Natural killer cell treated with Interleukin-12 subunit alpha and Interleukin-12 subunit beta and Interleukin-15 and Interleukin-18, amount 100 ng/mL, for 72 hours (primary cell): Measurements from ENCODE around the gene FOSL1. TPM values are rescaled to one million over a fixed set of nuclear protein-coding genes. Genes with fewer than 3 reads are reported as not detected.
A peak's percentile ranks its signal among the peaks of the same experiment; 100 is the strongest.

Experiments used
- ATAC-seq, 2 donors: fragments of 150-1000 bp; cut with Tn5 transposase in 1 of 2; sonication (Bioruptor Pico), chemical (Tn5 transposase) in 1 of 2; 2 replicates each; pipeline ENCODE4 v1.10.0; 2021
- DNase-seq: peaks from one replicate; pipeline ENCODE4 v3.0.0; 2022; ENCODE audit warnings: low spot score
- H3K27ac Mint-ChIP-seq, 2 donors: 1 replicate in 1 of 2; 2 replicates in 1 of 2; pipeline ENCODE4 v1.8.0; 2022; ENCODE audit warnings: mixed read lengths in 2 of 2, mild to moderate bottlenecking in 1 of 2, moderate library complexity in 1 of 2
- H3K27me3 Mint-ChIP-seq, 2 donors: 1 replicate in 1 of 2; 2 replicates in 1 of 2; pipeline ENCODE4 v1.8.0; 2022; ENCODE audit warnings: mixed read lengths in 2 of 2
- H3K36me3 Mint-ChIP-seq: one replicate; pipeline ENCODE4 v1.8.0; 2022; ENCODE audit warnings: mixed read lengths
- H3K4me1 Mint-ChIP-seq, 2 donors: 1 replicate in 1 of 2; 2 replicates in 1 of 2; pipeline ENCODE4 v1.8.0; 2022; ENCODE audit warnings: low read depth in 2 of 2, mixed read lengths in 2 of 2, mild to moderate bottlenecking in 1 of 2
- H3K4me3 Mint-ChIP-seq: one replicate; pipeline ENCODE4 v1.8.0; 2022; ENCODE audit warnings: mixed read lengths
- H3K9me3 Mint-ChIP-seq: 2 replicates; pipeline ENCODE4 v1.8.0; 2022; ENCODE audit warnings: mixed read lengths
- total RNA-seq, 2 donors: library from RNA; stranded (reverse); gene quantifications; one replicate each; pipeline ENCODE4 v1.2.3, GENCODE V29; 2022

Gene FOSL1
- total RNA-seq, 2 donors from 2014 or later, result 7.9 to 18.1 TPM

DNA sequence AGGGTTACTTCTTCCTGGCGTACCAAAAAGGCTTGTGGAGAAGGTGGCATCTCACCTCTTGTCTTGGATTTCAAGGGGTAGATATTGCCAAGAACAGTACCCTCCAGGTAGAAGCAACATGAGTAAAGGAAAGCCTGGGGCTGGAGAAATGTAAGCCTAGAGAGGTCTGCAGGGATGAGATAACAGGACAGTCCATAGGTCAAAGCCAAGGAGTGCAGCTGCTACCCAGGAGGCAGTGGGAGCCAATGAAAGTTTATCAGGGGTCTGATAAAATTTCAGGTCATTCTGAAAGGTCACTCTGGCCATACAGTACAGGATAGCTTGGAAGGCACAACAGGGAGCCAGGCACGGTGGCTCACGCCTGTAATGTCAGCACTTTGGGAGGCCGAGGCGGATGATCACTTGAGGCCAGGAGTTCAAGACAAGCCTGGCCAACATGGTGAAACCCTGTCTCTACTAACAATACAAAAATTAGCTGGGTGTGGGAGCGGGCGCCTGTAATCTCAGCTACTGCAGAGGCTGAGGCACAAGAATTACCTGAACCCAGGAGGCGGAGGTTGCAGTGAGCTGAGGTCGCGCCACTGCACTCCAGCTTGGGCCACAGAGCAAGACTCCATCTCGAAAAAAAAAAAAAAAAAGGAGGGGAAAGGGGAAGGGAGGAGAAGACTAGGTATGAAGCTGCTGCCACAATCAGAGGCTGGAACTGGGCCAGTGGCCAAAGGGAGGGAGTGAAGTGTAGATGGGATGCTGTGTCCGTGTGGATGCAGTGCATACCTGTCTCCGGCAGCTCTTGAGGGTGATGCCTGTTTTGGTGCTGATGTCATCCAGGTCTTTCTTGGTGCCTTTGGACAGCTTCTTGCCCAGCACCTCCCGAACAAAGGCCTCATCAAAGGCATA, 13.1 kb downstream of the FOSL1 start:
- DNase-seq (no peak), ATAC-seq (no peak)
- peak overlapping the region; percentile 95 to 98 for H3K27ac Mint-ChIP-seq
- peaks cover 55% of the 10 kb centered on the region in 2 donors for H3K4me1 Mint-ChIP-seq
- peaks cover 8% of the 10 kb centered on the region for H3K36me3 Mint-ChIP-seq
- H3K9me3 Mint-ChIP-seq, result no peaks in the 10 kb centered on the region
- H3K4me3 Mint-ChIP-seq, result peak overlapping the region; percentile 97
- no peaks in the 10 kb centered on the region for H3K27me3 Mint-ChIP-seq

DNA sequence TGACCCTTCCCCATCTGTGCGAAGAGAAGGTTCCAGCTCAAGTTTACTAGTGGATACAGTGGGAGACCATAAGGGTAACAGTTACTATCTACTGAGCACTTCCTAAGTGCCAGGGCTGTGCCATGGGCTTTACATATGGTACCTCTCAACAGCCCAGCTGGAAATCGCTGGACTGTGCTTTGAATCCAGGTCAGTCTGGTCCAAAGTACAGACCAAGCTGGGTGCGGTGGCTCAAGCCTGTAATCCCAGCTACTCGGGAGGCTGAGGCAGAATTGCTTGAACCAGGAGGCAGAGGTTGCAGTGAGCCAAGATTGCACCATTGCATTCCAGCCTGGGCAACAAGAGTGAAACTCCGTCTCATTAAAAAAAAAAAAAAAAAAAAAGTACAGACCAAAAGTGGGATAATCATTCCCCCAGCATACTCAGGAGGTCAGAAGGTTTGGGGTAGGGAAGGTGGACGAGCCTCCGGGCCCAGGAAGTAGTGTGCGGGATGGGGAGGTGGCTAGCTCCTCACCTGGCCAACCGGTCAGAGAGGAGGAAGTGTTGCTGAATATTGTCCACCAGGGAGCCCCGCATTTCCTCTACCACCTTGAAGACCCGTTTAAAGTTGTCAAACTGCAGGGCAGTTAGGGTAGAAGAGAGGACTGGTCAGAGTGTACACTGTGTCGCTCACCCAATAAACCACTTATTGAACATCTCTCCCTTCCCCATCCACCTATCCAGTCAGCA, 14.2 kb downstream of the FOSL1 start:
- Mint-ChIP-seq H3K27ac (peak overlapping the region; percentile 72 to 95), H3K4me1 (peaks cover 57 to 64% of the 10 kb centered on the region in 2 donors), H3K36me3 (peaks cover 7% of the 10 kb centered on the region), H3K9me3 (no peaks in the 10 kb centered on the region), H3K4me3 (peak overlapping the region; percentile 97), H3K27me3 (no peaks in the 10 kb centered on the region)
- ATAC-seq (no peak), DNase-seq (no peak)

DNA sequence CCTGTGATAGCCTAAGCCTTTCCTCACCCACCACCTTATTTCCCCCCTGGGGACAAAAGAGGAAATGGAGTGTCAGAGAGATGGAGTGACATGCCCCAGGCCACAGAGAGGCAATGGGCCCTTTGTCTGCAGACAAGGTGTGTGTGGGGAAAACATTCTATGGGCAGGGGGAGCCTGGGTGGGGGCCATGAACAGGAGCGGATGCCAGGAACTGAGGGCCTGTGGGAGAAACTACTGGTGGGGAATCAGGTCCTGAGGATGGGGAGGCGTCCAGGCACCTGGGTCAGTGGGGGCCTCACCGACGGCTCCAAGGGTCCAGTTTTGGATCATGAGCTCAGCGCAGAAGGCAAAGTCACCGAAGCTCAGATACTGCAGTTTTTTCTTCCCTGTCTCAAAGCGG, 15.0 kb downstream of the FOSL1 start:
- Mint-ChIP-seq H3K36me3 (peaks cover 7% of the 10 kb centered on the region), H3K27me3 (no peaks in the 10 kb centered on the region), H3K4me1 (peaks cover 62 to 70% of the 10 kb centered on the region in 2 donors), H3K27ac (peak overlapping the region; percentile 41 to 77), H3K4me3 (no peak overlapping the region), H3K9me3 (no peaks in the 10 kb centered on the region)
- ATAC-seq, result no peak
- no peak for DNase-seq

DNA sequence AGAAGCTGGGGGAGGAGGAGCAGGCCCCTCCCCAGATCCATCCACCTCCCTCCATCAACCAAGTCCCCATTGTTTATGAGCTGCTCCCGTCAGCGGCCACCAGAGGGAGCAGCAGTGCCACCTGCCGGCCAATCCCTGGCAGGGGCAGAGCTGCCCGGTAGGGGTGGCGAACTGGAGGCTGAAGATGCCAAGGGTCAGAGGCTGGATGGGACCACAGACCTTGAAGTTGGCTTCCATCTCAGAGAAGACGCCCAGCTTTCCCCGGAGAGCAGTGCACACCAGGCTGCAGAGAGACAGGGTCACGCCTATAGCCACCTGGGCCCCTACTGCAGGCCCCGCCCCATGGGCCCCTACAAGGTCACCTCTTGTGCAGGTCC, 15.5 kb downstream of the FOSL1 start:
- H3K4me1 Mint-ChIP-seq, result peaks cover 59 to 66% of the 10 kb centered on the region in 2 donors
- no peaks in the 10 kb centered on the region for H3K27me3 Mint-ChIP-seq
- H3K27ac Mint-ChIP-seq, result peak overlapping the region; percentile 41 to 77
- DNase-seq (peak; percentile 84), ATAC-seq (peak; percentile 40 to 57)
- H3K4me3 Mint-ChIP-seq, result no peak overlapping the region
- peaks cover 7% of the 10 kb centered on the region for H3K36me3 Mint-ChIP-seq
- H3K9me3 Mint-ChIP-seq, result no peaks in the 10 kb centered on the region

DNA sequence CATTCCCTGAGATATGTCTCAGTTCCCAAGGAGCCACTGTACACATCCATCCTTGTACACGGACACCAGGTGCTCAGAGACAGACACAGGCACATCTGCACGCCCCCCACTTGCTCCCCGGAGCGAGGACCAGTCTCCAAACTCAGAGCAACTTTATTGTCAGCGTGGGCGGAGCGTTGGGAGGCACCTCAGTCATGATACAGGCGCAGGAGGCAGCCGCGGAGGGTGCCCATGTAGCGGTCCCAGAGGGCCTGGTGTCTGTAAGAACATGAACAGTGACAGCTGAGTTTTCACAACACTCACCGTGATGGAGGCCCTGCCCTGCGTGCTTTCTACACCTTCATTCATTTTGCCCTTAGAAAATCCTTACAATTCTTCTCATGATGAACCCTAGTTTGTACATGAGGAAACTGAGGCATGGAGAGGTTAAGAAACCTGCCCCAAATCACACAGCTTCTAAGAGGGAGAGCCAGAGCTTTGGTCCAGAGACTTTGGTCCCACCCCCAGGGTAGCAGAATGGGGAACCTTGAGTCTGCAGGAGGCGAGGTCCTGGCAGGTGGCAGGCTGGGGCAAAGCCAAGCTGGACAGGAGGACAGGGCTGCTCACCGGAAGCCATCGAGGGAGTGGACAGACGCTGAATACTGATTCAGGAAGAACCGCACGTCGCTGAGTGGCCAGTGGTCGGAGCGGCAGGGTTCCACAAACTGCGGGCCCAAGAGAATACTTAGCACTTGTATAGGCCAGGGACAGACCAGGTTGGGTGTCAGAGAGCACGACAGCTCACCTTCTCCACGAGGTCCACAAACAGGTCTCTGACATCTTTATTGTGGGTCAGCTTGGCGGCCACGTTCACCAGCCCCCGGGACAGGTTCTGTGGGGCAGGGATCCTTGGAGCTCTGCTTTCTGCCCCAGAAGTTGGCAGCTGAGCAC, 16.1 kb downstream of the FOSL1 start:
- DNase-seq, result no peak
- peaks cover 7% of the 10 kb centered on the region for H3K36me3 Mint-ChIP-seq
- H3K27ac Mint-ChIP-seq, result peak overlapping the region; percentile 41 to 77
- H3K9me3 Mint-ChIP-seq, result no peaks in the 10 kb centered on the region
- H3K4me3 Mint-ChIP-seq, result no peak overlapping the region
- H3K27me3 Mint-ChIP-seq, result no peaks in the 10 kb centered on the region
- peaks cover 59 to 66% of the 10 kb centered on the region in 2 donors for H3K4me1 Mint-ChIP-seq
- no peak for ATAC-seq

DNA sequence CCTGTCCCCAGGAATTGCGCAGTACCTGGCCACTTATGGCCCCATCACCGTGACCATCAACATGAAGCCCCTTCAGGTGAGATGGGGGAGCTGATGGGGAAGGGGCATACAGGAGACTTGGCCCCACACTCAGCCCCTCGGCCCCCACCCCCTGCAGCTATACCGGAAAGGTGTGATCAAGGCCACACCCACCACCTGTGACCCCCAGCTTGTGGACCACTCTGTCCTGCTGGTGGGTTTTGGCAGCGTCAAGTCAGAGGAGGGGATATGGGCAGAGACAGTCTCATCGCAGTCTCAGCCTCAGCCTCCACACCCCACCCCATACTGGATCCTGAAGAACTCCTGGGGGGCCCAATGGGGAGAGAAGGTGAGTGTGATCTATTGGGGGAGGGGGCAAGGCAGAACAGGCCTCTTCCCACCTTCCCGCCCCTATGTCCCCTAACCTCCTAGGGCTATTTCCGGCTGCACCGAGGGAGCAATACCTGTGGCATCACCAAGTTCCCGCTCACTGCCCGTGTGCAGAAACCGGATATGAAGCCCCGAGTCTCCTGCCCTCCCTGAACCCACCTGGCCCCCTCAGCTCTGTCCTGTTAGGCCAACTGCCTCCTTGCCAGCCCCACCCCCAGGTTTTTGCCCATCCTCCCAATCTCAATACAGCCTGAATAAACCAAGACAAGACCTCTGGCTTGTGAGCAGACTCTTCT, 17.0 kb downstream of the FOSL1 start:
- Mint-ChIP-seq H3K27ac (peak overlapping the region; percentile 41 to 77), H3K4me1 (peaks cover 59 to 65% of the 10 kb centered on the region in 2 donors), H3K9me3 (no peaks in the 10 kb centered on the region), H3K4me3 (no peak overlapping the region), H3K27me3 (no peaks in the 10 kb centered on the region), H3K36me3 (peaks cover 7% of the 10 kb centered on the region)
- ATAC-seq (no peak), DNase-seq (no peak)

DNA sequence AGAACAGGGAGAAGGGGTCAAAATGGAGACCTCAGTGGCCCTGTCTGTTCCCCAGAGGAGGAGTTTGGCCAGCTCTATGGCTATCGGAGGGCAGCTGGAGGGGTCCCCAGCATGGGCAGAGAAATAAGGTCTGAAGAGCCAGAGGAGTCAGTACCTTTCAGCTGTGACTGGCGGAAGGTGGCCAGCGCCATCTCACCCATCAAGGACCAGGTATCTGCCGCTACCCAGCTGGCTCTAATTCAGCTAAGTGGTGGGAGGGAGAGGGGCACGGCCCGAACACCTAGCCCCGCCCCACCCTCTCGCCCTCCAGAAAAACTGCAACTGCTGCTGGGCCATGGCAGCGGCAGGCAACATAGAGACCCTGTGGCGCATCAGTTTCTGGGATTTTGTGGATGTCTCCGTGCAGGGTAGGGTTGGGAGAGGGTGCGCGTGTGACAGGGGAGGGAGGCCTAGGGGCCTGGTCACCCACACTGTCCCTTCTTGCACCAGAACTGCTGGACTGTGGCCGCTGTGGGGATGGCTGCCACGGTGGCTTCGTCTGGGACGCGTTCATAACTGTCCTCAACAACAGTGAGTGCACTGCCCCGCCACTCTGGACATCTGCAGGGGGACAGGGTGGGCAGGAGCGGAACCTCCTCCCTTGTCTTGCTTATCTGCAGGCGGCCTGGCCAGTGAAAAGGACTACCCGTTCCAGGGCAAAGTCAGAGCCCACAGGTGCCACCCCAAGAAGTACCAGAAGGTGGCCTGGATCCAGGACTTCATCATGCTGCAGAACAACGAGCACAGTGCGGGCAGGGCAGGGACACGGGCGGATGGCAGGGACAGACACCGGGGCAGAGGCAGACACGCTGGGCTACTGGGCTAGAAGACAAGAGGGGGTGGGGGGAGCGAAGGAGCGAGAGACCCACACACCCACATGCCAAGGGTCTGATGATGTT, 17.8 kb downstream of the FOSL1 start:
- no peak overlapping the region for H3K4me3 Mint-ChIP-seq
- ATAC-seq (no peak), DNase-seq (no peak)
- no peaks in the 10 kb centered on the region for H3K27me3 Mint-ChIP-seq
- peaks cover 7% of the 10 kb centered on the region for H3K36me3 Mint-ChIP-seq
- no peaks in the 10 kb centered on the region for H3K9me3 Mint-ChIP-seq
- H3K4me1 Mint-ChIP-seq, result peaks cover 55 to 70% of the 10 kb centered on the region in 2 donors
- peak overlapping the region; percentile 98 for H3K27ac Mint-ChIP-seq

DNA sequence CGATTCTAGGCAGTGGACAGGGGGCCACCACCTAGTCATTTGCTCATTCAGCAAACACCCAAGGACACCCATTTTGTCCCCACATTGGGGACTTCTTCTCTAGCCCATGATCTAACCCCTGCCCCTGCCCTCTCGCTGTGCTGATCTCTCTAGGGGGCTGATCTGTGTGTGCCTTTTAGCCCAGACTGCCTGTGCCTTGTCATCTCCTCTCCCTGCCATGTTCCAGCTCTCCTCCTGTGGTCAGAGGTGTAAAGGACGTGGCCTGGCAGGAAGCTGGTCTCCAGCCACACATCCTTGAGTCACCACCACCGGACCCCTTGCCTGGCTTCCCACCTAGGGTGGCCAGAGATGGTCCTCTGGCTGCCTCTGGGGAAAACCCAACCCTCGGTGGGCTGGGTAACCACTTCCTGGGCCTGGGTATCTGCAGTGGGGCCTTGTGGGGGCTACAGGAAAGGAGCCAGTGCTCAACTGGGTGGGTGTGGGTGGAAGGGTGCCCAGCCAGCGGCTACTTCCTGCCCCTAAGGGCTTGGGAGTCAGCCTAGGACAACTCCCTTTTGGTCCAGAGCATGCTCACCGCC, 19.3 kb downstream of the FOSL1 start:
- DNase-seq (peak; percentile 85), ATAC-seq (peak; percentile 75 to 77)
- H3K27me3 Mint-ChIP-seq, result no peaks in the 10 kb centered on the region
- no peaks in the 10 kb centered on the region for H3K9me3 Mint-ChIP-seq
- H3K4me1 Mint-ChIP-seq, result peaks cover 45 to 66% of the 10 kb centered on the region in 2 donors
- peak overlapping the region; percentile 98 for H3K27ac Mint-ChIP-seq
- H3K4me3 Mint-ChIP-seq, result peak overlapping the region; percentile 88
- no peaks in the 10 kb centered on the region for H3K36me3 Mint-ChIP-seq

DNA sequence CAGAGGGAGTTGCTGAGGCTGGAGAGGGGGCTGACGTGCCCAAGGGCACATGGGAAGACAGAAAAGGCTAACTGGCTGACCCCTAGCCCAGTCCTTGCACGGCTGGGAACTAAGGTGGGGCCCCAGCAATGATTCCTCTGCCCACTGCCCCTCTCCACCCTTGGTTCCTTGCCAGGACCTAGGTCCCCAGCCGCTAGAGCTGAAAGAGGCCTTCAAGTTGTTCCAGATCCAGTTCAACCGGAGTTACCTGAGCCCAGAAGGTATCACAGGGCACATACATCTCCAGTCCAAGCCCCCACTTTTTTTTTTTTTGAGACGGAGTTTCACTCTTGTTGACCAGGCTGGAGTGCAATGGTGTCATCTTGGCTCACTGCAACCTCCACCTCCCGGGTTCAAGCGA, 20.2 kb downstream of the FOSL1 start:
- Mint-ChIP-seq H3K4me1 (peaks cover 45 to 64% of the 10 kb centered on the region in 2 donors), H3K36me3 (no peaks in the 10 kb centered on the region), H3K27me3 (no peaks in the 10 kb centered on the region), H3K4me3 (peak overlapping the region; percentile 88), H3K9me3 (no peaks in the 10 kb centered on the region), H3K27ac (peak overlapping the region; percentile 98)
- ATAC-seq (no peak), DNase-seq (no peak)

DNA sequence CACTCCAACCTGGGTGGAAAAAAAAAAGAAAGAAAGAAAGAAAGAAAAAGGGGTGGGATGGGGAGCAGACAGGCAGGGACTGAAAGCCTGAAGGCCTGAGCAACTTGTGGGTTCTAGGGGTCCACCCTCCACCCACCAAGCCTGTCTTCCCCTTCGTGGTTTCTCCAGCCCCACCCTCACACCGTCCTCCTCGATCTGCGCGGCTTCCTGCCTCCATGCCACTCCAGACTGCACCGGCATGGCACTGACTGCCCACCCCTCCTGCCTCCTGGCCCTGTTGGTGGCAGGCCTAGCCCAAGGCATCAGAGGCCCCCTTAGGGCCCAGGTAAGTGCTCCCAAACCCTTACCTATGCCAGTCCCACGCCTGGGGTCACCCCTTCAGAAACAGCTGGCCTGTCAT, 20.6 kb downstream of the FOSL1 start, which contains the start of gene CTSW:
TSS of gene CTSW (plus strand) at position 221 of the 400 bp plus-strand sequence. CDS start at position 239, 18 bp downstream.
- peaks cover 41 to 61% of the 10 kb centered on the region in 2 donors for H3K4me1 Mint-ChIP-seq
- DNase-seq (peak; percentile 78), ATAC-seq (peak; percentile 50 to 79)
- peak within 1 kb of the TSS; percentile 88 for H3K4me3 Mint-ChIP-seq
- peak within 1 kb of the TSS; percentile 98 for H3K27ac Mint-ChIP-seq
- H3K9me3 Mint-ChIP-seq, result no peaks in the 10 kb centered on the region
- no peaks in the 10 kb centered on the region for H3K36me3 Mint-ChIP-seq
- H3K27me3 Mint-ChIP-seq, result no peaks in the 10 kb centered on the region

DNA sequence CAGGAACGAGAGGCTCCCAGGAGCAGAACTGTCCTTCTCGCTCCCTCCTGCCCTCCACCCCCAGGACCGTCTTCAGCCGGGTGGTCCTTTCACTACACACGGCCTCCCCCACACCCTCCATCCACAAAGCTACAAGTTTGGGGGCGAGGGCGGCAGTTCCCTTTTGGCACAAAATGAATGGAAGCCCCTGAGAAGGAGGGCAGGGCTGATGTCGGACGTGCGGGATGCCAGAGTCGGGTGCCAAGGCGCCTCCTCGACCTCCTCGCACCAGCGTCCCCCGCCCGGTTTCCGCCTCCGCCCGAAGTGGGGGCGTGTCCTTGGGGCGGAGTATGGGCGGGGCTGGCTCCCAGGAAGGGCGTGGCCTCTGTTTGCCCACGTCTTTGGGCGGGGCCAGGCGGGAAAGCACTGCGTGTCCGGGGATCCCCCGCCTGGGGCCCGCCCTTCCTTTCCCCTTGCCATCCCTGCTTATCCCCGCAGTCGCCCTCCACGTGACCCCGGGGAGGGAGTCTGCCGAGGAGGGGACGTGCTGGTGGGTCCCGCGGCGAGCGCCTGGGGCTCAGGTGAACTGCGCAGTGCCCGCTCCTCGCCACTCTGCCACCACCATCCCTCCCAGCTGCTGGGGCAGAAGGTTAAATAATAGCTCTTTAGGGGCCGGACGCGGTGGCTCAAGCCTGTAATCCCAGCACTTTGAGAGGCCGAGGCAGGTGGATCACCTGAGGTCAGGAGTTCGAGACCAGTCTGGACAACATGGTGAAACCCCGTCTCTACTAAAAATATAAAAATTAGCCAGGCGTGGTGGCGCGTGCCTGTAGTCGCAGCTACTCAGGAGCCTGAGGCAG, 26.7 kb downstream of the FOSL1 start:
- H3K4me1 Mint-ChIP-seq, result peaks cover 27 to 37% of the 10 kb centered on the region in 2 donors
- peak overlapping the region; percentile 94 for H3K4me3 Mint-ChIP-seq
- DNase-seq, result peak; percentile 96
- peak overlapping the region; percentile 79 to 91 for H3K27ac Mint-ChIP-seq
- no peaks in the 10 kb centered on the region for H3K36me3 Mint-ChIP-seq
- no peaks in the 10 kb centered on the region for H3K27me3 Mint-ChIP-seq
- ATAC-seq, result peak; percentile 93 to 97
- no peaks in the 10 kb centered on the region for H3K9me3 Mint-ChIP-seq
